ENCODE measurements around the gene C11orf21. TPM values are rescaled to one million over a fixed set of nuclear protein-coding genes. Genes with fewer than 3 reads are reported as not detected.

The C11orf21 gene
- total and polyA plus RNA-seq, 12 donors, result 0.04 to 2.1 (median 0.37) TPM

DNA sequence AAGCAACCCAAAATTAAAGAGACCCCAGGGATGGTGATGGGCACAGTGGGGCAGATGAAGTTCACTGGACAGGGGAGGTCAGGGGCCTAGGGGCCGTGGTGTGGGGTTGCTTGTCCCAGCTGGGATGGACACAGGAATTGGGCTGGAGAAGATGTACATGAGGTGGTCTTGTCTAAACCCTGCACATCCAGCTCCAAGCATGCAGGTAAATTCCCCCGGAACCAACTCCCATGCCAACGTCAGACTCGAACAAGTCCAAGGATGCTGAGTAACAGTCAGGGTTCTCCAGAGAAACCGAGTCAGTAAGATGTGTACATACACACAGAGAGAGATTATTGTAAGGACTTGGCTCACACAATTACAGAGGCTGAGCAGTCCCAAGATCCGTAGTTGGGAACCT is 29.0 kb upstream of the C11orf21 start:
- WGBS, 4 donors, result 91 to 93% (median 92%) methylated on average over 6 of the region's 6 CpGs
- Histone ChIP-seq H3K36me3 (replicated peaks in 1 of 2) (no peaks in the 10 kb centered on the region), H3K27me3 (no peaks in the 10 kb centered on the region), H3K27ac (no peak overlapping the region), H3K4me3 (no peak overlapping the region), H3K9me3 (replicated peaks in 1 of 3) (no peaks in the 10 kb centered on the region), H3K4me1 (replicated peaks in 1 of 2) (no peaks in the 10 kb centered on the region)
- DNase-seq, result peak in 1 of 7 donors; percentile 45
- TF ChIP-seq CTCF (IDR thresholded peaks at IDR 0.05), result no peak
- no peak for TF ChIP-seq POLR2A (IDR thresholded peaks at IDR 0.05)
- intact Hi-C loops (cut with DNase I), result no loop called here

DNA sequence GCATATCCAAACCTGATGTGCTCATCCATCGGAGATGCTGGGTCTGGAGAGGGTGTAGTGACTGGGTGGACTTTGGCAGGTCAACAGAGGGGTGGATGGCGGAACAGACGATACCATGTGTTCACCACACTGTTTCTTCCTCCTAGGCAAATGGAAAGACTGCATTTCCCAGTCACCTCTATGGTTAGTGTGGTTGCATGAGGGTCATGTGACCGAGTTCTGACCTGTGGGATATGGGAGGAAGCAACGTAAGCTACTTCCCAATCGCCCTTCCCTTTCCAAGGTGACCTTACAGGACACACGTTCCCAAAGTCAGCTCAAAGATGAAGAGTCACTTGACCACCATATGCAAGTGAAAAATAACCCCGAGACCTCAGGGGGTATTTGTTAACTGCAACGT is 27.8 kb upstream of the C11orf21 start:
- H3K27me3 ChIP-seq, result no peaks in the 10 kb centered on the region
- intact Hi-C loops (cut with DNase I), result no loop called here
- no peak overlapping the region for H3K27ac ChIP-seq
- DNase-seq, result peak in 1 of 7 donors; percentile 21
- H3K9me3 ChIP-seq (replicated peaks in 1 of 3), result no peaks in the 10 kb centered on the region
- WGBS, 4 donors, result 75 to 86% (median 83%) methylated on average over 9 of the region's 9 CpGs
- H3K36me3 ChIP-seq (replicated peaks in 1 of 2), result no peaks in the 10 kb centered on the region
- TF ChIP-seq POLR2A (IDR thresholded peaks at IDR 0.05) (no peak), CTCF (IDR thresholded peaks at IDR 0.05) (no peak)
- H3K4me3 ChIP-seq, result no peak overlapping the region
- no peaks in the 10 kb centered on the region for H3K4me1 ChIP-seq (replicated peaks in 1 of 2)

GRCh38 chr11:2328656-2329354 is 27.1 kb upstream of the C11orf21 start:
- 91 to 96% (median 92%) methylated on average over 15 of the region's 15 CpGs for WGBS, 4 donors
- Histone ChIP-seq H3K4me1 (replicated peaks in 1 of 2) (no peaks in the 10 kb centered on the region), H3K27me3 (no peaks in the 10 kb centered on the region), H3K4me3 (no peak overlapping the region), H3K27ac (no peak overlapping the region), H3K9me3 (replicated peaks in 1 of 3) (no peaks in the 10 kb centered on the region), H3K36me3 (replicated peaks in 1 of 2) (no peaks in the 10 kb centered on the region)
- no peak for TF ChIP-seq CTCF (IDR thresholded peaks at IDR 0.05)
- no peak for TF ChIP-seq POLR2A (IDR thresholded peaks at IDR 0.05)
- peak in 2 of 7 donors; percentile 4 to 7 for DNase-seq
- intact Hi-C loops (cut with DNase I), result no loop called here

DNA sequence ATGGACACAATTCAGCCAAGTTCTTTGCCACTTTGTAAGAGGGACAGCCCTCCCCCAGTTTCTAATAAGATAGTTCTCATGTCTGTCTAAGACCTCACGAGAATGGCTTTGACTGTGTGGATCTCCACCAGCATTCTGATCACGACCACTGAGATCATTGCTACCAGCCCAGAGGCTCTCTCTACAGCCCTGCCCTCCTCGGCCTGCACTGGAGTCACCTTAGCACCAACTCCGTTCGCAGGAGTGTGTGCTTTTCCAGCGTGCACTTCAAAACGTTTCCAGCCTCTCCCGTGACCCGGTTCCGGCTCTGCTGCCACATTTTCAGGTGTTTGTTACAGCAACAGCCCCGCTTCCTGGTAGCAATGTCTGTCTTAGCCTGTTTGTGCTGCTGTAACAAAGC is 26.3 kb upstream of the C11orf21 start:
- H3K4me3 ChIP-seq, result no peak overlapping the region
- no peaks in the 10 kb centered on the region for H3K27me3 ChIP-seq
- H3K27ac ChIP-seq, result no peak overlapping the region
- no peaks in the 10 kb centered on the region for H3K36me3 ChIP-seq (replicated peaks in 1 of 2)
- H3K4me1 ChIP-seq (replicated peaks in 1 of 2), result no peaks in the 10 kb centered on the region
- intact Hi-C loops (cut with DNase I), result no loop called here
- 83 to 90% (median 88%) methylated on average over 11 of the region's 11 CpGs for WGBS, 4 donors
- peak in 2 of 7 donors; percentile 8 to 20 for DNase-seq
- no peak for TF ChIP-seq CTCF (IDR thresholded peaks at IDR 0.05)
- TF ChIP-seq POLR2A (IDR thresholded peaks at IDR 0.05), result no peak
- H3K9me3 ChIP-seq (replicated peaks in 1 of 3), result no peaks in the 10 kb centered on the region

Data from adrenal gland (tissue), 12 donors.